DND-41 (cell line): ENCODE results near the gene C6orf118.

Experiments
- ATAC-seq: fragments of 200-7000 bp; cut with Tn5 transposase; 3 replicates; pipeline ENCODE4 v1.9.1; 2021; ENCODE audit warnings: low read depth; ENCODE audit not compliant: insufficient read depth
- DNase-seq: peaks from one replicate; pipeline ENCODE4 v3.0.0-alpha.2; 2020
- H2AFZ ChIP-seq: 2 replicates; pipeline ENCODE4 v1.6.0; 2012; ENCODE audit warnings: low read depth, low read length
- H3K27ac ChIP-seq: 2 replicates; pipeline ENCODE4 v1.5.1; 2012; ENCODE audit warnings: low read length, inconsistent platforms
- H3K27me3 ChIP-seq: fragments of 200-600 bp; sonication (generic); 2 replicates; pipeline ENCODE4 v1.6.0; 2012; ENCODE audit warnings: low read length, mild to moderate bottlenecking, inconsistent platforms; ENCODE audit not compliant: insufficient read depth, poor library complexity
- H3K36me3 ChIP-seq: 2 replicates; pipeline ENCODE4 v1.5.1; 2012; ENCODE audit warnings: low read length, inconsistent platforms; ENCODE audit not compliant: insufficient read depth
- H3K4me1 ChIP-seq: 2 replicates; pipeline ENCODE4 v1.5.1; 2012; ENCODE audit warnings: mild to moderate bottlenecking, low read length; ENCODE audit not compliant: insufficient read depth
- H3K4me2 ChIP-seq: 2 replicates; pipeline ENCODE4 v1.6.0; 2012; ENCODE audit warnings: mild to moderate bottlenecking, moderate library complexity, low read length, inconsistent platforms; ENCODE audit not compliant: insufficient read depth
- H3K4me3 ChIP-seq, 2 experiments: fragments of 200-600 bp in 1 of 2; shearing (Covaris generic) in 1 of 2; 2 replicates each; pipeline ENCODE4 v1.5.1; 2012 to 2016; ENCODE audit warnings: inconsistent platforms in 2 of 2, low read length in 2 of 2, mild to moderate bottlenecking in 2 of 2, low read depth in 1 of 2, moderate library complexity in 1 of 2
- H3K79me2 ChIP-seq: 2 replicates; pipeline ENCODE4 v1.6.0; 2012; ENCODE audit warnings: low read length, inconsistent platforms; ENCODE audit not compliant: insufficient read depth
- H3K9ac ChIP-seq: 2 replicates; pipeline ENCODE4 v1.6.0; 2012; ENCODE audit warnings: low read depth, mild to moderate bottlenecking, inconsistent platforms, low read length, moderate library complexity
- H3K9me3 ChIP-seq: 2 replicates; pipeline ENCODE4 v1.5.1; 2012; ENCODE audit warnings: low read length, moderate library complexity, mild to moderate bottlenecking, inconsistent platforms; ENCODE audit not compliant: insufficient read depth, severe bottlenecking
- H4K20me1 ChIP-seq: 2 replicates; pipeline ENCODE4 v1.6.0; 2012; ENCODE audit warnings: low read length; ENCODE audit not compliant: insufficient read depth
- CTCF ChIP-seq: IDR thresholded peaks from 2 replicates; pipeline ENCODE4 v1.5.1; 2012; ENCODE audit warnings: borderline replicate concordance, low read length, moderate library complexity, mild to moderate bottlenecking; ENCODE audit not compliant: poor library complexity, severe bottlenecking; ENCODE audit errors: extremely low read depth
- EZH2 ChIP-seq: IDR thresholded peaks from 3 replicates; pipeline ENCODE4 v1.6.1; 2012; ENCODE audit warnings: borderline replicate concordance, low read depth, mild to moderate bottlenecking, moderate library complexity, low read length, inconsistent platforms; ENCODE audit not compliant: severe bottlenecking

Gene C6orf118

GRCh38 chr6:165325609-165326008, 16.2 kb upstream of the C6orf118 start:
- Histone ChIP-seq H4K20me1 (no peaks in the 10 kb centered on the region), H3K9me3 (peaks cover 13% of the 10 kb centered on the region), H3K27me3 (no peaks in the 10 kb centered on the region), H3K4me2 (no peak overlapping the region), H3K79me2 (no peaks in the 10 kb centered on the region), H3K27ac (no peak overlapping the region), H2AFZ (no peak overlapping the region), H3K36me3 (no peaks in the 10 kb centered on the region), H3K4me1 (no peaks in the 10 kb centered on the region), H3K4me3 (no peak overlapping the region), H3K9ac (no peak overlapping the region)
- DNase-seq = no peak
- ATAC-seq = no peak
- TF ChIP-seq CTCF = no peak
- TF ChIP-seq EZH2 = no peak

- DNase-seq (no peak), ATAC-seq (no peak)
- TF ChIP-seq CTCF (no peak), EZH2 (no peak)
- no peak overlapping the region for H3K27ac ChIP-seq
- no peak overlapping the region for H3K9ac ChIP-seq
- no peaks in the 10 kb centered on the region for H3K4me1 ChIP-seq
- peaks cover 13% of the 10 kb centered on the region for H3K9me3 ChIP-seq
- no peaks in the 10 kb centered on the region for H3K79me2 ChIP-seq
- H2AFZ ChIP-seq = no peak overlapping the region
- no peaks in the 10 kb centered on the region for H3K27me3 ChIP-seq
- H3K4me2 ChIP-seq = no peak overlapping the region
- H3K4me3 ChIP-seq = no peak overlapping the region
- no peaks in the 10 kb centered on the region for H4K20me1 ChIP-seq
- no peaks in the 10 kb centered on the region for H3K36me3 ChIP-seq
Measured at GRCh38 chr6:165321555-165322145, 12.2 kb upstream of the C6orf118 start.

- no peak for ATAC-seq
- H3K9ac ChIP-seq = no peak overlapping the region
- TF ChIP-seq EZH2 (no peak), CTCF (no peak)
- no peak overlapping the region for H3K27ac ChIP-seq
- H2AFZ ChIP-seq = no peak overlapping the region
- peaks cover 13% of the 10 kb centered on the region for H3K9me3 ChIP-seq
- no peaks in the 10 kb centered on the region for H3K36me3 ChIP-seq
- no peak for DNase-seq
- no peaks in the 10 kb centered on the region for H3K27me3 ChIP-seq
- H3K4me1 ChIP-seq = no peaks in the 10 kb centered on the region
- no peak overlapping the region for H3K4me3 ChIP-seq
- H3K4me2 ChIP-seq = no peak overlapping the region
- H3K79me2 ChIP-seq = no peaks in the 10 kb centered on the region
- no peaks in the 10 kb centered on the region for H4K20me1 ChIP-seq
Measured at GRCh38 chr6:165321150-165321549, 11.7 kb upstream of the C6orf118 start.
